ENCODE measurements around the gene PRR7. TPM values are rescaled to one million over a fixed set of nuclear protein-coding genes. Genes with fewer than 3 reads are reported as not detected.

Gene PRR7
- total and polyA plus RNA-seq, 2 experiments from 2014 or later: 7.6 to 9.7 TPM

DNA sequence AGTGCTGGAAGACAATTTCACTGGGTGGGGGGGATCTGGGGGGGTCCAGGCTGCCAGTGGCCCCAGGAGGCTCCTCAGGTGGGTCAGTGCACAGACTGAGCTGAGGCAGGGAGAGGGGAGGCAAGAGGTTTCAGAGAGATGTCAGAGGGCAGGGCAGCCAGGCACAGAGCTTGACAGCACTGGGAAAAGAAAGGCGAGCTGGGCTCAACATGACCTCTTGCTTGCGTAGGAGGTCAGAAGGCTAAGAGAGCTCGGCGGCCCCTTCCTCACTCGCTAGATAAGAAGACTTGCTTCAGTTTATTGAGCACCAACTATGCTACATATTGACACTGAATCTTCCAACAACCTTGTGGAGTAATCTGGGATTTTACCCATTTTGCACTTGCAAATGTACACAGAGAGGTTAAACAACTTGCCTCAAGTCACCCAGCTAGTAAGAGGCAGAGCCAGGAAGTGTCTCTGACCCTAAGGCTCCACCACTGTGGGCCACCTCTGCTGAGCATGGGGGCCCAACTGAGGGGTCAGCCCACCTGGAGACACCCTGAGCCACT is 47.3 kb downstream of the PRR7 start:
- no peak overlapping the region for H3K27ac Mint-ChIP-seq
- no peaks in the 10 kb centered on the region; the same call in none of the 2 replicates for H4K20me1 ChIP-seq (replicated peaks; ENCODE audit: insufficient read depth)

More for the DNA sequence above, 47.3 kb downstream of the PRR7 start:
- peaks cover 42% of the 10 kb centered on the region for H3K36me3 Mint-ChIP-seq (ENCODE audit: low read depth)
- no peak overlapping the region for H3K4me3 Mint-ChIP-seq
- TF ChIP-seq, protein P1, sequence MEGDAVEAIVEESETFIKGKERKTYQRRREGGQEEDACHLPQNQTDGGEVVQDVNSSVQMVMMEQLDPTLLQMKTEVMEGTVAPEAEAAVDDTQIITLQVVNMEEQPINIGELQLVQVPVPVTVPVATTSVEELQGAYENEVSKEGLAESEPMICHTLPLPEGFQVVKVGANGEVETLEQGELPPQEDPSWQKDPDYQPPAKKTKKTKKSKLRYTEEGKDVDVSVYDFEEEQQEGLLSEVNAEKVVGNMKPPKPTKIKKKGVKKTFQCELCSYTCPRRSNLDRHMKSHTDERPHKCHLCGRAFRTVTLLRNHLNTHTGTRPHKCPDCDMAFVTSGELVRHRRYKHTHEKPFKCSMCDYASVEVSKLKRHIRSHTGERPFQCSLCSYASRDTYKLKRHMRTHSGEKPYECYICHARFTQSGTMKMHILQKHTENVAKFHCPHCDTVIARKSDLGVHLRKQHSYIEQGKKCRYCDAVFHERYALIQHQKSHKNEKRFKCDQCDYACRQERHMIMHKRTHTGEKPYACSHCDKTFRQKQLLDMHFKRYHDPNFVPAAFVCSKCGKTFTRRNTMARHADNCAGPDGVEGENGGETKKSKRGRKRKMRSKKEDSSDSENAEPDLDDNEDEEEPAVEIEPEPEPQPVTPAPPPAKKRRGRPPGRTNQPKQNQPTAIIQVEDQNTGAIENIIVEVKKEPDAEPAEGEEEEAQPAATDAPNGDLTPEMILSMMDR (conservative IDR thresholded peaks at IDR 0.05; ENCODE audit: low read depth in 2 of 2): no peak
- TF ChIP-seq POLR2AphosphoS5 (IDR thresholded peaks at IDR 0.05; ENCODE audit: low read depth): no peak
- no peak for TF ChIP-seq JUNB (IDR thresholded peaks at IDR 0.05; ENCODE audit: unreplicated experiment)
- no peak for TF ChIP-seq EZH2phosphoT487 (IDR thresholded peaks at IDR 0.05; ENCODE audit: unreplicated experiment)
- no peak for TF ChIP-seq CREB1 (CRISPR knock-in tag; IDR thresholded peaks at IDR 0.05; ENCODE audit: low read depth)
- TF ChIP-seq ZNF114 (CRISPR knock-in tag; IDR thresholded peaks at IDR 0.05): no peak
- no peak for TF ChIP-seq EZH2 (IDR thresholded peaks at IDR 0.05; ENCODE audit: low read depth, unreplicated experiment)
- TF ChIP-seq STAT1 (IDR thresholded peaks at IDR 0.05; ENCODE audit: unreplicated experiment): no peak
- TF ChIP-seq, protein P2, sequence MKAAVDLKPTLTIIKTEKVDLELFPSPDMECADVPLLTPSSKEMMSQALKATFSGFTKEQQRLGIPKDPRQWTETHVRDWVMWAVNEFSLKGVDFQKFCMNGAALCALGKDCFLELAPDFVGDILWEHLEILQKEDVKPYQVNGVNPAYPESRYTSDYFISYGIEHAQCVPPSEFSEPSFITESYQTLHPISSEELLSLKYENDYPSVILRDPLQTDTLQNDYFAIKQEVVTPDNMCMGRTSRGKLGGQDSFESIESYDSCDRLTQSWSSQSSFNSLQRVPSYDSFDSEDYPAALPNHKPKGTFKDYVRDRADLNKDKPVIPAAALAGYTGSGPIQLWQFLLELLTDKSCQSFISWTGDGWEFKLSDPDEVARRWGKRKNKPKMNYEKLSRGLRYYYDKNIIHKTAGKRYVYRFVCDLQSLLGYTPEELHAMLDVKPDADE (IDR thresholded peaks at IDR 0.05): no peak
- no peak for TF ChIP-seq ZNF331 (CRISPR knock-in tag; IDR thresholded peaks at IDR 0.05; ENCODE audit: low read depth)
- TF ChIP-seq NANOG (IDR thresholded peaks at IDR 0.05; ENCODE audit: borderline replicate concordance): no peak
- TF ChIP-seq, protein P3, sequence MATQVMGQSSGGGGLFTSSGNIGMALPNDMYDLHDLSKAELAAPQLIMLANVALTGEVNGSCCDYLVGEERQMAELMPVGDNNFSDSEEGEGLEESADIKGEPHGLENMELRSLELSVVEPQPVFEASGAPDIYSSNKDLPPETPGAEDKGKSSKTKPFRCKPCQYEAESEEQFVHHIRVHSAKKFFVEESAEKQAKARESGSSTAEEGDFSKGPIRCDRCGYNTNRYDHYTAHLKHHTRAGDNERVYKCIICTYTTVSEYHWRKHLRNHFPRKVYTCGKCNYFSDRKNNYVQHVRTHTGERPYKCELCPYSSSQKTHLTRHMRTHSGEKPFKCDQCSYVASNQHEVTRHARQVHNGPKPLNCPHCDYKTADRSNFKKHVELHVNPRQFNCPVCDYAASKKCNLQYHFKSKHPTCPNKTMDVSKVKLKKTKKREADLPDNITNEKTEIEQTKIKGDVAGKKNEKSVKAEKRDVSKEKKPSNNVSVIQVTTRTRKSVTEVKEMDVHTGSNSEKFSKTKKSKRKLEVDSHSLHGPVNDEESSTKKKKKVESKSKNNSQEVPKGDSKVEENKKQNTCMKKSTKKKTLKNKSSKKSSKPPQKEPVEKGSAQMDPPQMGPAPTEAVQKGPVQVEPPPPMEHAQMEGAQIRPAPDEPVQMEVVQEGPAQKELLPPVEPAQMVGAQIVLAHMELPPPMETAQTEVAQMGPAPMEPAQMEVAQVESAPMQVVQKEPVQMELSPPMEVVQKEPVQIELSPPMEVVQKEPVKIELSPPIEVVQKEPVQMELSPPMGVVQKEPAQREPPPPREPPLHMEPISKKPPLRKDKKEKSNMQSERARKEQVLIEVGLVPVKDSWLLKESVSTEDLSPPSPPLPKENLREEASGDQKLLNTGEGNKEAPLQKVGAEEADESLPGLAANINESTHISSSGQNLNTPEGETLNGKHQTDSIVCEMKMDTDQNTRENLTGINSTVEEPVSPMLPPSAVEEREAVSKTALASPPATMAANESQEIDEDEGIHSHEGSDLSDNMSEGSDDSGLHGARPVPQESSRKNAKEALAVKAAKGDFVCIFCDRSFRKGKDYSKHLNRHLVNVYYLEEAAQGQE (IDR thresholded peaks at IDR 0.05; ENCODE audit: unreplicated experiment): no peak
- TF ChIP-seq, protein P4, sequence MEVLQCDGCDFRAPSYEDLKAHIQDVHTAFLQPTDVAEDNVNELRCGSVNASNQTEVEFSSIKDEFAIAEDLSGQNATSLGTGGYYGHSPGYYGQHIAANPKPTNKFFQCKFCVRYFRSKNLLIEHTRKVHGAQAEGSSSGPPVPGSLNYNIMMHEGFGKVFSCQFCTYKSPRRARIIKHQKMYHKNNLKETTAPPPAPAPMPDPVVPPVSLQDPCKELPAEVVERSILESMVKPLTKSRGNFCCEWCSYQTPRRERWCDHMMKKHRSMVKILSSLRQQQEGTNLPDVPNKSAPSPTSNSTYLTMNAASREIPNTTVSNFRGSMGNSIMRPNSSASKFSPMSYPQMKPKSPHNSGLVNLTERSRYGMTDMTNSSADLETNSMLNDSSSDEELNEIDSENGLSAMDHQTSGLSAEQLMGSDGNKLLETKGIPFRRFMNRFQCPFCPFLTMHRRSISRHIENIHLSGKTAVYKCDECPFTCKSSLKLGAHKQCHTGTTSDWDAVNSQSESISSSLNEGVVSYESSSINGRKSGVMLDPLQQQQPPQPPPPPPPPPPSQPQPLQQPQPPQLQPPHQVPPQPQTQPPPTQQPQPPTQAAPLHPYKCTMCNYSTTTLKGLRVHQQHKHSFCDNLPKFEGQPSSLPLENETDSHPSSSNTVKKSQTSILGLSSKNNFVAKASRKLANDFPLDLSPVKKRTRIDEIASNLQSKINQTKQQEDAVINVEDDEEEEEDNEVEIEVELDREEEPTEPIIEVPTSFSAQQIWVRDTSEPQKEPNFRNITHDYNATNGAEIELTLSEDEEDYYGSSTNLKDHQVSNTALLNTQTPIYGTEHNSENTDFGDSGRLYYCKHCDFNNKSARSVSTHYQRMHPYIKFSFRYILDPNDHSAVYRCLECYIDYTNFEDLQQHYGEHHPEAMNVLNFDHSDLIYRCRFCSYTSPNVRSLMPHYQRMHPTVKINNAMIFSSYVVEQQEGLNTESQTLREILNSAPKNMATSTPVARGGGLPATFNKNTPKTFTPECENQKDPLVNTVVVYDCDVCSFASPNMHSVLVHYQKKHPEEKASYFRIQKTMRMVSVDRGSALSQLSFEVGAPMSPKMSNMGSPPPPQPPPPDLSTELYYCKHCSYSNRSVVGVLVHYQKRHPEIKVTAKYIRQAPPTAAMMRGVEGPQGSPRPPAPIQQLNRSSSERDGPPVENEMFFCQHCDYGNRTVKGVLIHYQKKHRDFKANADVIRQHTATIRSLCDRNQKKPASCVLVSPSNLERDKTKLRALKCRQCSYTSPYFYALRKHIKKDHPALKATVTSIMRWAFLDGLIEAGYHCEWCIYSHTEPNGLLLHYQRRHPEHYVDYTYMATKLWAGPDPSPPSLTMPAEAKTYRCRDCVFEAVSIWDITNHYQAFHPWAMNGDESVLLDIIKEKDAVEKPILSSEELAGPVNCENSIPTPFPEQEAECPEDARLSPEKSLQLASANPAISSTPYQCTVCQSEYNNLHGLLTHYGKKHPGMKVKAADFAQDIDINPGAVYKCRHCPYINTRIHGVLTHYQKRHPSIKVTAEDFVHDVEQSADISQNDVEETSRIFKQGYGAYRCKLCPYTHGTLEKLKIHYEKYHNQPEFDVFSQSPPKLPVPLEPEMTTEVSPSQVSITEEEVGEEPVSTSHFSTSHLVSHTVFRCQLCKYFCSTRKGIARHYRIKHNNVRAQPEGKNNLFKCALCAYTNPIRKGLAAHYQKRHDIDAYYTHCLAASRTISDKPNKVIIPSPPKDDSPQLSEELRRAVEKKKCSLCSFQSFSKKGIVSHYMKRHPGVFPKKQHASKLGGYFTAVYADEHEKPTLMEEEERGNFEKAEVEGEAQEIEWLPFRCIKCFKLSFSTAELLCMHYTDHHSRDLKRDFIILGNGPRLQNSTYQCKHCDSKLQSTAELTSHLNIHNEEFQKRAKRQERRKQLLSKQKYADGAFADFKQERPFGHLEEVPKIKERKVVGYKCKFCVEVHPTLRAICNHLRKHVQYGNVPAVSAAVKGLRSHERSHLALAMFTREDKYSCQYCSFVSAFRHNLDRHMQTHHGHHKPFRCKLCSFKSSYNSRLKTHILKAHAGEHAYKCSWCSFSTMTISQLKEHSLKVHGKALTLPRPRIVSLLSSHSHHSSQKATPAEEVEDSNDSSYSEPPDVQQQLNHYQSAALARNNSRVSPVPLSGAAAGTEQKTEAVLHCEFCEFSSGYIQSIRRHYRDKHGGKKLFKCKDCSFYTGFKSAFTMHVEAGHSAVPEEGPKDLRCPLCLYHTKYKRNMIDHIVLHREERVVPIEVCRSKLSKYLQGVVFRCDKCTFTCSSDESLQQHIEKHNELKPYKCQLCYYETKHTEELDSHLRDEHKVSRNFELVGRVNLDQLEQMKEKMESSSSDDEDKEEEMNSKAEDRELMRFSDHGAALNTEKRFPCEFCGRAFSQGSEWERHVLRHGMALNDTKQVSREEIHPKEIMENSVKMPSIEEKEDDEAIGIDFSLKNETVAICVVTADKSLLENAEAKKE (CRISPR knock-in tag; IDR thresholded peaks at IDR 0.05): no peak
- H3K79me2 ChIP-seq (replicated peaks; ENCODE audit: insufficient read depth): peaks cover 20% of the 10 kb centered on the region
- peak overlapping the region; percentile 74 for H3K27ac ChIP-seq (ENCODE audit: low read depth)
- peaks cover 39% of the 10 kb centered on the region for H3K27me3 Mint-ChIP-seq (ENCODE audit: insufficient read depth, low read depth, poor library complexity)
- H3K27me3 ChIP-seq (ENCODE audit: insufficient read depth): peaks cover 7% of the 10 kb centered on the region
- peaks cover 2% of the 10 kb centered on the region; the same call in 1 of the 2 replicates for H3K36me3 ChIP-seq (ENCODE audit: insufficient read depth)
- DNase-seq (ENCODE audit: low spot score) (no peak), ATAC-seq (no peak)
- no peak overlapping the region for H2AFZ ChIP-seq
- peaks cover 37% of the 10 kb centered on the region; the same call in 1 of the 2 replicates for H3F3A ChIP-seq (replicated peaks; ENCODE audit: low read depth)
- H3K4me2 ChIP-seq: no peak overlapping the region
- H3K4me3 ChIP-seq: no peak overlapping the region
- H3K4me1 Mint-ChIP-seq: peaks cover 45% of the 10 kb centered on the region
- no peaks in the 10 kb centered on the region for H3K9me2 ChIP-seq (ENCODE audit: insufficient read depth)
- peaks cover 2% of the 10 kb centered on the region; the same call in 1 of the 3 replicates for H3K9me3 Mint-ChIP-seq
- peaks cover 37% of the 10 kb centered on the region for H3K4me1 ChIP-seq (ENCODE audit: insufficient read depth)

Data from GM23338 (cell line).